Measurements from ENCODE around the gene CIZ1. TPM values are rescaled to one million over a fixed set of nuclear protein-coding genes. Genes with fewer than 3 reads are reported as not detected.

Gene CIZ1
- total and polyA plus RNA-seq, 2 donors from 2014 or later, result 48.1 to 89.9 TPM

- DNase-seq (peak in 1 of 5 donors; percentile 26), FAIRE-seq (no peak)
- Histone ChIP-seq H3K9ac (ENCODE audit: low read length in 3 of 3) (no peak overlapping the region), H3K36me3 (ENCODE audit: control insufficient read depth in 2 of 3, insufficient read depth in 3 of 3, low read length in 3 of 3) (no peaks in the 10 kb centered on the region), H3K27ac (ENCODE audit: low read depth in 2 of 2, low read length in 2 of 2) (no peak overlapping the region), H3K4me1 (ENCODE audit: control insufficient read depth in 2 of 3, insufficient read depth in 2 of 3, low read depth in 1 of 3, low read length in 3 of 3) (no peaks in the 10 kb centered on the region), H3K4me3 (ENCODE audit: low read length in 3 of 3) (no peak overlapping the region), H3K27me3 (ENCODE audit: control insufficient read depth, insufficient read depth, low read length) (no peaks in the 10 kb centered on the region), H3K9me3 (ENCODE audit: control insufficient read depth in 2 of 3, insufficient read depth in 1 of 3, low read length in 3 of 3) (no peaks in the 10 kb centered on the region)
- TF ChIP-seq CTCF (IDR thresholded peaks at IDR 0.05; ENCODE audit: borderline replicate concordance, extremely low read depth, insufficient read depth), result no peak
- intact Hi-C loops (cut with DNase I), result no loop called here
Measured at GRCh38 chr9:128141604-128142003, 49.8 kb downstream of the CIZ1 start.

- Histone ChIP-seq H3K27me3 (ENCODE audit: control insufficient read depth, insufficient read depth, low read length) (no peaks in the 10 kb centered on the region), H3K4me1 (ENCODE audit: control insufficient read depth in 2 of 3, insufficient read depth in 2 of 3, low read depth in 1 of 3, low read length in 3 of 3) (no peaks in the 10 kb centered on the region), H3K9me3 (ENCODE audit: control insufficient read depth in 2 of 3, insufficient read depth in 1 of 3, low read length in 3 of 3) (no peaks in the 10 kb centered on the region), H3K36me3 (ENCODE audit: control insufficient read depth in 2 of 3, insufficient read depth in 3 of 3, low read length in 3 of 3) (no peaks in the 10 kb centered on the region), H3K4me3 (ENCODE audit: low read length in 3 of 3) (no peak overlapping the region), H3K27ac (ENCODE audit: low read depth in 2 of 2, low read length in 2 of 2) (no peak overlapping the region), H3K9ac (ENCODE audit: low read length in 3 of 3) (no peak overlapping the region)
- intact Hi-C loops (cut with DNase I), result no loop called here
- no peak for TF ChIP-seq CTCF (IDR thresholded peaks at IDR 0.05; ENCODE audit: borderline replicate concordance, extremely low read depth, insufficient read depth)
- FAIRE-seq (no peak), DNase-seq (peak in 1 of 5 donors; percentile 75)
Measured at GRCh38 chr9:128139621-128140020, 51.8 kb downstream of the CIZ1 start.

GRCh38 chr9:128138001-128138400 lies 53.4 kb downstream of the CIZ1 start:
- no peaks in the 10 kb centered on the region for H3K36me3 ChIP-seq (ENCODE audit: control insufficient read depth in 2 of 3, insufficient read depth in 3 of 3, low read length in 3 of 3)
- H3K27ac ChIP-seq (ENCODE audit: low read depth in 2 of 2, low read length in 2 of 2), result no peak overlapping the region
- no peaks in the 10 kb centered on the region for H3K27me3 ChIP-seq (ENCODE audit: control insufficient read depth, insufficient read depth, low read length)
- FAIRE-seq, result no peak
- H3K9ac ChIP-seq (ENCODE audit: low read length in 3 of 3), result no peak overlapping the region
- TF ChIP-seq CTCF (IDR thresholded peaks at IDR 0.05; ENCODE audit: borderline replicate concordance, extremely low read depth, insufficient read depth), result no peak
- peak in 1 of 5 donors; percentile 37 for DNase-seq
- no peak overlapping the region for H3K4me3 ChIP-seq (ENCODE audit: low read length in 3 of 3)
- H3K9me3 ChIP-seq (ENCODE audit: control insufficient read depth in 2 of 3, insufficient read depth in 1 of 3, low read length in 3 of 3), result no peaks in the 10 kb centered on the region
- H3K4me1 ChIP-seq (ENCODE audit: control insufficient read depth in 2 of 3, insufficient read depth in 2 of 3, low read depth in 1 of 3, low read length in 3 of 3), result no peaks in the 10 kb centered on the region
- intact Hi-C loops (cut with DNase I), result no loop called here

All from kidney (tissue), 14 donors.